HEK293 (cell line): ENCODE measurements around the gene BCDIN3D.

Experiments used
- GLIS1 ChIP-seq: fragments of 450-650 bp; formaldehyde crosslinking; IDR thresholded peaks from 2 replicates; pipeline ENCODE4 v1.5.1; 2016; ENCODE audit warnings: missing biosample characterization, missing genetic modification characterization
- GLIS2 ChIP-seq: fragments of 450-650 bp; formaldehyde crosslinking; IDR thresholded peaks from 2 replicates; pipeline ENCODE4 v1.5.1; 2016; ENCODE audit warnings: missing biosample characterization, missing genetic modification characterization
- HOXC10 ChIP-seq: sonication (generic); formaldehyde crosslinking; IDR thresholded peaks from 2 replicates; pipeline ENCODE4 v1.8.1; 2023; ENCODE audit warnings: mild to moderate bottlenecking, missing genetic modification reagents
- KLF10 ChIP-seq: fragments of 450-650 bp; IDR thresholded peaks from 2 replicates; pipeline ENCODE4 v1.5.1; 2018; ENCODE audit warnings: missing biosample characterization, mild to moderate bottlenecking, missing genetic modification characterization
- KLF16 ChIP-seq: fragments of 450-650 bp; formaldehyde crosslinking; IDR thresholded peaks from 2 replicates; pipeline ENCODE4 v1.5.1; 2017; ENCODE audit warnings: missing biosample characterization, missing genetic modification characterization
- MYNN ChIP-seq: fragments of 450-650 bp; formaldehyde crosslinking; IDR thresholded peaks from 2 replicates; pipeline ENCODE4 v1.5.1; 2016; ENCODE audit warnings: missing biosample characterization, missing genetic modification characterization, borderline replicate concordance
- OSR2 ChIP-seq: fragments of 450-650 bp; formaldehyde crosslinking; IDR thresholded peaks from 2 replicates; pipeline ENCODE4 v1.5.1; 2016; ENCODE audit warnings: missing biosample characterization, missing genetic modification characterization
- OVOL3 ChIP-seq: fragments of 450-650 bp; formaldehyde crosslinking; IDR thresholded peaks from 2 replicates; pipeline ENCODE4 v1.5.1; 2016; ENCODE audit warnings: missing biosample characterization, missing genetic modification characterization
- SCRT1 ChIP-seq: fragments of 450-650 bp; formaldehyde crosslinking; IDR thresholded peaks from 2 replicates; pipeline ENCODE4 v1.5.1; 2016; ENCODE audit warnings: missing biosample characterization, missing genetic modification characterization, borderline replicate concordance
- SETDB1 ChIP-seq: IDR thresholded peaks from one replicate; pipeline ENCODE4 v1.6.1; 2017; ENCODE audit warnings: mild to moderate bottlenecking, low read length, moderate library complexity, mixed read lengths; ENCODE audit not compliant: insufficient read length
- TCF7L2 ChIP-seq: IDR thresholded peaks from 2 replicates; pipeline ENCODE4 v1.6.1; 2011; ENCODE audit warnings: low read depth, mild to moderate bottlenecking, inconsistent platforms, low read length, moderate library complexity, borderline replicate concordance
- WT1 ChIP-seq: fragments of 450-650 bp; formaldehyde crosslinking; IDR thresholded peaks from 2 replicates; pipeline ENCODE4 v1.5.1; 2016; ENCODE audit warnings: missing biosample characterization, missing genetic modification characterization
- ZBTB1 ChIP-seq: fragments of 450-650 bp; formaldehyde crosslinking; IDR thresholded peaks from 2 replicates; pipeline ENCODE4 v1.5.1; 2016; ENCODE audit warnings: missing biosample characterization, missing genetic modification characterization
- ZNF146 ChIP-seq: fragments of 450-650 bp; formaldehyde crosslinking; IDR thresholded peaks from 2 replicates; pipeline ENCODE4 v1.5.1; 2016; ENCODE audit warnings: missing biosample characterization, missing genetic modification characterization
- ZNF214 ChIP-seq: fragments of 450-650 bp; formaldehyde crosslinking; IDR thresholded peaks from 2 replicates; pipeline ENCODE4 v1.5.1; 2017; ENCODE audit warnings: missing biosample characterization, mild to moderate bottlenecking, missing genetic modification characterization, borderline replicate concordance
- ZNF292 ChIP-seq: fragments of 450-650 bp; formaldehyde crosslinking; IDR thresholded peaks from 2 replicates; pipeline ENCODE4 v1.5.1; 2016; ENCODE audit warnings: low read depth, missing biosample characterization, missing genetic modification characterization, borderline replicate concordance
- ZNF341 ChIP-seq: fragments of 450-650 bp; formaldehyde crosslinking; IDR thresholded peaks from 2 replicates; pipeline ENCODE4; 2016; ENCODE audit warnings: low read depth, missing biosample characterization, missing genetic modification characterization
- ZNF354C ChIP-seq: fragments of 450-650 bp; formaldehyde crosslinking; IDR thresholded peaks from 2 replicates; pipeline ENCODE4 v1.5.1; 2016; ENCODE audit warnings: missing biosample characterization, missing genetic modification characterization, low read depth, borderline replicate concordance
- ZNF394 ChIP-seq: fragments of 450-650 bp; formaldehyde crosslinking; IDR thresholded peaks from 2 replicates; pipeline ENCODE4 v1.5.1; 2016; ENCODE audit warnings: missing biosample characterization, missing genetic modification characterization, mild to moderate bottlenecking, moderate library complexity, borderline replicate concordance
- ZNF521 ChIP-seq: fragments of 450-650 bp; formaldehyde crosslinking; IDR thresholded peaks from 2 replicates; pipeline ENCODE4 v1.5.1; 2017; ENCODE audit warnings: missing biosample characterization, mild to moderate bottlenecking, missing genetic modification characterization
- ZNF530 ChIP-seq: fragments of 450-650 bp; formaldehyde crosslinking; IDR thresholded peaks from 2 replicates; pipeline ENCODE4 v1.5.1; 2016; ENCODE audit warnings: low read depth, missing biosample characterization, missing genetic modification characterization
- ZNF558 ChIP-seq: fragments of 450-650 bp; formaldehyde crosslinking; IDR thresholded peaks from 2 replicates; pipeline ENCODE4 v1.5.1; 2016; ENCODE audit warnings: missing biosample characterization, missing genetic modification characterization
- ZNF600 ChIP-seq: fragments of 450-650 bp; formaldehyde crosslinking; IDR thresholded peaks from 2 replicates; pipeline ENCODE4 v1.5.1; 2016; ENCODE audit warnings: missing biosample characterization, missing genetic modification characterization
- ZSCAN23 ChIP-seq: fragments of 450-650 bp; formaldehyde crosslinking; IDR thresholded peaks from 2 replicates; pipeline ENCODE4 v1.5.1; 2016; ENCODE audit warnings: missing biosample characterization, missing genetic modification characterization
- TF ChIP-seq, protein P1 (sequence below): fragments of 450-650 bp; formaldehyde crosslinking; IDR thresholded peaks from 2 replicates; pipeline ENCODE4 v1.5.1; 2017; ENCODE audit warnings: missing biosample characterization, missing genetic modification characterization
- TF ChIP-seq, protein P2 (sequence below): fragments of 450-650 bp; formaldehyde crosslinking; IDR thresholded peaks from 2 replicates; pipeline ENCODE4 v1.5.1; 2016; ENCODE audit warnings: missing biosample characterization, missing genetic modification characterization
- TF ChIP-seq, protein P3 (sequence below): fragments of 450-650 bp; formaldehyde crosslinking; IDR thresholded peaks from 2 replicates; pipeline ENCODE4 v1.5.1; 2016; ENCODE audit warnings: missing biosample characterization, missing genetic modification characterization

The BCDIN3D gene

DNA sequence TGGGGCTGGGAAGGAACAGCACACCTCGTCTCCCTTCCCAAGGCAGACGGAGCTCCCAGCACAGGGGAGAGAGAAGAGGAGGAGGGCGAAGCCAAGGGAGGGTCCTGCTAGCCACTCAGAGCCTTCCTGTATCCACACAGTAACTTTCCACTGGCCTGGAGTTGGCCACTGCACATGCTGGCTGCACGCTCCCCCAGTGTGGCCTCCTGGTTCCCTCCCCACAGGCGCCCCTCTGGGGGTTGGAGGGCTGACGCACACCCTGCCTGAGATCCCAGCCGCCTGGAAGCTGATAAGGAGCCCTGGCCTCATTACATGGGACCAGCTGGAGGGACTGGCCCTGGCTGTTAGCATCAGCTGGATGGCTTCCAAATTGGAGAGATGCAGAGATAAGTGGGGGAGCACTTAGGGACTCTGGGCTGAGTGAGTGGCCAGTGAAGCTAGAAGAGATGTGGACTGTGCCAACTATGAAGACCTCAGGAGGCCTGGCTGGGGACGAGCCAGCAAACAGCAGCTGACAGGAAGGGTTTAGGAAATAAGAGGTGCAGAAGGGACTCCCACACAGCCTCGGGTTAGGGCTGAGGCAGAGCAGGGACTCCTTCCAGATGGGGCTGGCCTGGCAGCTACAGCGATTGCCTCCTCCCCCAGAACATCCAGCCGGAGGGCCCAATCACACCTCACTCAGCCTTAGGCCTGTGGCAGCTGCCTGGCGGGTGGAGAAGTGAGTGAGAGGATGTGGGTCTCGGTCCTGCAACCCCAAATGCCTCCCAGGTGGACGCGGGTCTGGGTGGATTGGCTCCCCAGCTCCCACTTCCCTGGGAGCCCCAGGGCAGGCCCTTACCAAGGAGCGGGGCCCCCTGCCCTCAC, 26.3 kb upstream of the BCDIN3D start (continued):
- TF ChIP-seq, protein P1, sequence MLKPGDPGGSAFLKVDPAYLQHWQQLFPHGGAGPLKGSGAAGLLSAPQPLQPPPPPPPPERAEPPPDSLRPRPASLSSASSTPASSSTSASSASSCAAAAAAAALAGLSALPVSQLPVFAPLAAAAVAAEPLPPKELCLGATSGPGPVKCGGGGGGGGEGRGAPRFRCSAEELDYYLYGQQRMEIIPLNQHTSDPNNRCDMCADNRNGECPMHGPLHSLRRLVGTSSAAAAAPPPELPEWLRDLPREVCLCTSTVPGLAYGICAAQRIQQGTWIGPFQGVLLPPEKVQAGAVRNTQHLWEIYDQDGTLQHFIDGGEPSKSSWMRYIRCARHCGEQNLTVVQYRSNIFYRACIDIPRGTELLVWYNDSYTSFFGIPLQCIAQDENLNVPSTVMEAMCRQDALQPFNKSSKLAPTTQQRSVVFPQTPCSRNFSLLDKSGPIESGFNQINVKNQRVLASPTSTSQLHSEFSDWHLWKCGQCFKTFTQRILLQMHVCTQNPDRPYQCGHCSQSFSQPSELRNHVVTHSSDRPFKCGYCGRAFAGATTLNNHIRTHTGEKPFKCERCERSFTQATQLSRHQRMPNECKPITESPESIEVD (tag by site-specific recombination) = no peak
- TF ChIP-seq ZNF394 (tag by site-specific recombination) (peak; percentile 51; the same call in 1 of the 2 replicates), ZNF558 (tag by site-specific recombination) (peak; percentile 67; the same call in 1 of the 2 replicates), TCF7L2 (no peak), ZNF146 (tag by site-specific recombination) (no peak), HOXC10 (CRISPR knock-in tag) (no peak), SETDB1 (no peak), ZNF214 (no peak), ZBTB1 (tag by site-specific recombination) (no peak), ZNF354C (tag by site-specific recombination) (no peak), SCRT1 (tag by site-specific recombination) (no peak), ZNF341 (peak; percentile 95), ZNF292 (tag by site-specific recombination) (no peak), ZSCAN23 (tag by site-specific recombination) (peak; percentile 62; the same call in 1 of the 2 replicates), OVOL3 (tag by site-specific recombination) (no peak), KLF10 (tag by site-specific recombination) (peak; percentile 81), ZNF530 (tag by site-specific recombination) (no peak), OSR2 (peak; percentile 89), KLF16 (peak; percentile 66; the same call in 1 of the 2 replicates), ZNF521 (tag by site-specific recombination) (no peak), GLIS1 (tag by site-specific recombination) (peak; percentile 100), WT1 (tag by site-specific recombination) (peak; percentile 94), ZNF600 (peak; percentile 95), MYNN (tag by site-specific recombination) (no peak), GLIS2 (peak; percentile 99)
- TF ChIP-seq, protein P2, sequence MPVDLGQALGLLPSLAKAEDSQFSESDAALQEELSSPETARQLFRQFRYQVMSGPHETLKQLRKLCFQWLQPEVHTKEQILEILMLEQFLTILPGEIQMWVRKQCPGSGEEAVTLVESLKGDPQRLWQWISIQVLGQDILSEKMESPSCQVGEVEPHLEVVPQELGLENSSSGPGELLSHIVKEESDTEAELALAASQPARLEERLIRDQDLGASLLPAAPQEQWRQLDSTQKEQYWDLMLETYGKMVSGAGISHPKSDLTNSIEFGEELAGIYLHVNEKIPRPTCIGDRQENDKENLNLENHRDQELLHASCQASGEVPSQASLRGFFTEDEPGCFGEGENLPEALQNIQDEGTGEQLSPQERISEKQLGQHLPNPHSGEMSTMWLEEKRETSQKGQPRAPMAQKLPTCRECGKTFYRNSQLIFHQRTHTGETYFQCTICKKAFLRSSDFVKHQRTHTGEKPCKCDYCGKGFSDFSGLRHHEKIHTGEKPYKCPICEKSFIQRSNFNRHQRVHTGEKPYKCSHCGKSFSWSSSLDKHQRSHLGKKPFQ (tag by site-specific recombination) = peak; percentile 63; the same call in 1 of the 2 replicates
- TF ChIP-seq, protein P3, sequence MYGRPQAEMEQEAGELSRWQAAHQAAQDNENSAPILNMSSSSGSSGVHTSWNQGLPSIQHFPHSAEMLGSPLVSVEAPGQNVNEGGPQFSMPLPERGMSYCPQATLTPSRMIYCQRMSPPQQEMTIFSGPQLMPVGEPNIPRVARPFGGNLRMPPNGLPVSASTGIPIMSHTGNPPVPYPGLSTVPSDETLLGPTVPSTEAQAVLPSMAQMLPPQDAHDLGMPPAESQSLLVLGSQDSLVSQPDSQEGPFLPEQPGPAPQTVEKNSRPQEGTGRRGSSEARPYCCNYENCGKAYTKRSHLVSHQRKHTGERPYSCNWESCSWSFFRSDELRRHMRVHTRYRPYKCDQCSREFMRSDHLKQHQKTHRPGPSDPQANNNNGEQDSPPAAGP (tag by site-specific recombination) = peak; percentile 93
